ENCODE results near the gene PRKAB1. TPM values are rescaled to one million over a fixed set of nuclear protein-coding genes. Genes with fewer than 3 reads are reported as not detected.

Gene PRKAB1
- total RNA-seq, 4 donors from 2014 or later: 11.3 to 28.6 (median 15.1) TPM

DNA sequence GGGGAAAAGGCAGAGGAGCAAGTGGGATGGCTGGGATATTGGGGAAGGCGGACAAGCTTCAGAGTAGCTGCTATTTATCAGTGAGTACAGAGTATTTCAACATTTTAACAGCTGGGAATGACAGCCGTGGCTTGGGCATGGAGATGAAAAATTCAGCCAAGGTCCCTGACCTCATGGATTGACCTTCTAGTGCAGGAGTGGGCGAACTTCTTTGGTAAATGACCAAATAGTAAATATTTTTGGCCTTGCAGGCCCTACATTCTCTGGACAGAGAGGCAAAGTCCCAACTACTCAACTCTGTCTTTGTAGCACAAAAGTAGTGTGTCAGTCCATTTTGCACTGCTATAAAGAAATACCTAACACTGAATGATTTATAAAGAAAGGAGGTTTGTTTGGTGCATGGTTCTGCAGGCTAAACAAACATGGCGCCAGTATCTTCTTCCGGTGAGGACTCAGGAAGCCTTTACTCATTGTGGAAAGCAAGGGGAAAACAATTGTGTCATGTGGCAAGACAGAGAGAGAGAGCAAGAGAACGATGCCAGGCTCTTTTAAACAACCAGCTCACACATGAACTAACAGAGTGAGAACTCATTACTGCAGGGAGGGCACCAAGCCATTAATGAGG, 40.8 kb upstream of the PRKAB1 start:
- no peak overlapping the region for H3K27ac ChIP-seq
- H3K4me3 ChIP-seq: no peak overlapping the region
- no peaks in the 10 kb centered on the region for H3K36me3 ChIP-seq
- no peaks in the 10 kb centered on the region for H3K27me3 ChIP-seq
- no peak for DNase-seq (ENCODE audit: low spot score in 2 of 2)
- TF ChIP-seq POLR2A (IDR thresholded peaks at IDR 0.05): no peak
- no peak for TF ChIP-seq CTCF (IDR thresholded peaks at IDR 0.05)
- no peak for TF ChIP-seq POLR2AphosphoS5 (IDR thresholded peaks at IDR 0.05)
- TF ChIP-seq EP300 (IDR thresholded peaks at IDR 0.05): no peak
- 84% methylated on average over 6 of the region's 6 CpGs for WGBS
- H3K9me3 ChIP-seq: no peaks in the 10 kb centered on the region
- no peaks in the 10 kb centered on the region for H3K4me1 ChIP-seq

GRCh38 chr12:119627686-119628085, 40.2 kb upstream of the PRKAB1 start:
- Histone ChIP-seq H3K36me3 (no peaks in the 10 kb centered on the region), H3K27ac (no peak overlapping the region), H3K4me3 (no peak overlapping the region), H3K27me3 (no peaks in the 10 kb centered on the region), H3K9me3 (no peaks in the 10 kb centered on the region), H3K4me1 (no peaks in the 10 kb centered on the region)
- TF ChIP-seq EP300 (IDR thresholded peaks at IDR 0.05) (no peak), POLR2A (IDR thresholded peaks at IDR 0.05) (no peak), POLR2AphosphoS5 (IDR thresholded peaks at IDR 0.05) (no peak), CTCF (IDR thresholded peaks at IDR 0.05) (no peak)
- DNase-seq (ENCODE audit: low spot score in 2 of 2): no peak
- WGBS: 80% methylated on average over 6 of the region's 6 CpGs

GRCh38 chr12:119630223-119630780, 37.6 kb upstream of the PRKAB1 start:
- no peaks in the 10 kb centered on the region for H3K4me1 ChIP-seq
- H3K9me3 ChIP-seq: no peaks in the 10 kb centered on the region
- no peaks in the 10 kb centered on the region for H3K36me3 ChIP-seq
- no peaks in the 10 kb centered on the region for H3K27me3 ChIP-seq
- no peak overlapping the region for H3K4me3 ChIP-seq
- WGBS: 81% methylated on average over 7 of the region's 7 CpGs
- DNase-seq (ENCODE audit: low spot score in 2 of 2): no peak
- TF ChIP-seq POLR2A (IDR thresholded peaks at IDR 0.05) (no peak), CTCF (IDR thresholded peaks at IDR 0.05) (no peak), POLR2AphosphoS5 (IDR thresholded peaks at IDR 0.05) (no peak), EP300 (IDR thresholded peaks at IDR 0.05) (no peak)
- no peak overlapping the region for H3K27ac ChIP-seq

DNA sequence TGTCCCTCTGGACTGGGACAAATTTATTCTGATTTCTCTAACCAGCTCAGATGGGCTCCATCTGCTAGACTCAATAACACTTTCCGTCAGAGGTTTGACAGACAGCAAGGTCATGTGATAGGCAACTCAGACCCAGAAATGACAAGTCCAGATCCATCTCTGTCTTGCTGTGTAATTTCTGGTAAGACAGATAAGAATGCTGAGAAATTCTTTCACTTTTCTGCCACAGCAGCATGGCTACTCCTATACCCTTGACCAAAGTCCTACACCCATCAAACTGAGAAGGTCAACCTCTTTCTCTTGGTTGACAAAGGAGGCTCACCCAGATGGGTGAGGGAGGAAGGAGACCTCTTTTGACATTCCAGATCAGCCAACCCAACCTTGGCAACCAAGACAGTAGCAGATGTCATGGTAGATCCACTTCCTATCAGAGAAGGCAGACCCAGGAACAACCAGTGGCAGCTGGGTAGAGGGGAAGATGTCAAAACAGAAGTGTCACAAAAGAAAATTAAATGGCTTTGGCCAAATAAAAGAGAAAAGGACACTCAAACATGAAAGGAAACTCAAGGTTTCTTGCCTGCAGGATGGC, 36.9 kb upstream of the PRKAB1 start:
- WGBS: 100% methylated on average over 1 of the region's 1 CpG
- Histone ChIP-seq H3K9me3 (no peaks in the 10 kb centered on the region), H3K27me3 (no peaks in the 10 kb centered on the region), H3K4me3 (no peak overlapping the region), H3K36me3 (no peaks in the 10 kb centered on the region), H3K27ac (no peak overlapping the region), H3K4me1 (no peaks in the 10 kb centered on the region)
- TF ChIP-seq EP300 (IDR thresholded peaks at IDR 0.05) (no peak), POLR2AphosphoS5 (IDR thresholded peaks at IDR 0.05) (no peak), POLR2A (IDR thresholded peaks at IDR 0.05) (no peak)
- DNase-seq (ENCODE audit: low spot score in 2 of 2): no peak

GRCh38 chr12:119631930-119632678, 35.8 kb upstream of the PRKAB1 start:
- Histone ChIP-seq H3K27me3 (no peaks in the 10 kb centered on the region), H3K4me3 (no peak overlapping the region), H3K9me3 (no peaks in the 10 kb centered on the region), H3K27ac (no peak overlapping the region), H3K4me1 (no peaks in the 10 kb centered on the region), H3K36me3 (no peaks in the 10 kb centered on the region)
- WGBS: 76% methylated on average over 4 of the region's 4 CpGs
- DNase-seq (ENCODE audit: low spot score in 2 of 2): no peak
- TF ChIP-seq POLR2AphosphoS5 (IDR thresholded peaks at IDR 0.05): no peak
- no peak for TF ChIP-seq EP300 (IDR thresholded peaks at IDR 0.05)
- no peak for TF ChIP-seq CTCF (IDR thresholded peaks at IDR 0.05)
- no peak for TF ChIP-seq POLR2A (IDR thresholded peaks at IDR 0.05)
